ENCODE results near the gene POLR1B.
"Not testable (repeated sequence)": the region's sequence is repeated elsewhere in the genome, so short reads cannot be mapped to it uniquely, and the experiment has no call there.

The POLR1B gene

DNA sequence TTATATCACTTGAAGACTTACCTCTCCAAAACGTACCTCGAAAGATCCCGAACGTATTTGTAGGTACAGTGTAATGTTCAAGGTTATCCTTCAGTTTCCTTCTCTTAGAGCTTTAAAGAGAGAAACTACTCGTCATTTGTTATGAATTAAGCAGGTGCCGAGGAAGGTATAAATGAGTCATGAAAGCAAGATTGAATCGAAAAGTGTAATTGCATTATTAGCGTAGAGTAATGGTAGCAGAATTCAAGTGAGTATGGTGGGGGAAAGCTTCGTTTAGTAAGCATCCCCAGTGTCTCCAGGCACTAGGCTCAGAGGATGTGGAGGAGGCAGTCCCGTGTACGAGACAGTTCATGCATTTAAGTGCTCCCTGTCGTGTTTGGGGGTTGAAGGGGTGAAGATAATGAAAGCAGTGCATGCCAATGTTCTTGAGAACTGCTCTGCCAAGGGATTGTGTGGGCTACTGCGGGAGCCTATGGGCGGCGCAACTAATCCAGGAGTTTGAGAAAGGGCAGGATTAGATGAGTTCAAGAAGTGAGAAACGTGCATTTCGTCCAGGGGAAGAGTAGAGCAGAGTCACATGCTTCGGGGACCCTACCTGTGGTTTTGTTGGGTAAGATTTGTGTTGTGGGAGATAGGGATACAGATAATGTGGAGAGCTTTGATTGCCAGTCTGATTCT is 858 bp downstream of the POLR1B start:
- no peak for DNase-seq

DNA sequence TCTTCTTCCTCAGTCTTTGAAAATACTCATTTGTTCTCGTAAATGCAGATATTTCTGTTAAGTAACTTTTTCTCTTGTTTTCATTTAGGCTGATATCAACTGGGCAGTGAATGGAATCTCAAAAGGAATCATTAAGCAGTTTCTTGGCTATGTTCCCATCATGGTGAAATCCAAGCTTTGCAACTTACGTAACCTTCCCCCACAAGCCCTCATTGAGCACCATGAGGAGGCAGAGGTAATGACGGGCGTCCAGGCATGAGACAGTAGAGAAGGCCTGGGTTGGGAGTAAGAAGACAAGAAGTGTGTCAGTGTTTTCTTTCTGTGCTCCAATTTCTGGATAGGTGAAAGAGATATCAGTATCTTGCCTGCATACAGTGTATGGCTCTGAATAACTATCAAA is 5.1 kb downstream of the POLR1B start:
- no peak for DNase-seq

DNA sequence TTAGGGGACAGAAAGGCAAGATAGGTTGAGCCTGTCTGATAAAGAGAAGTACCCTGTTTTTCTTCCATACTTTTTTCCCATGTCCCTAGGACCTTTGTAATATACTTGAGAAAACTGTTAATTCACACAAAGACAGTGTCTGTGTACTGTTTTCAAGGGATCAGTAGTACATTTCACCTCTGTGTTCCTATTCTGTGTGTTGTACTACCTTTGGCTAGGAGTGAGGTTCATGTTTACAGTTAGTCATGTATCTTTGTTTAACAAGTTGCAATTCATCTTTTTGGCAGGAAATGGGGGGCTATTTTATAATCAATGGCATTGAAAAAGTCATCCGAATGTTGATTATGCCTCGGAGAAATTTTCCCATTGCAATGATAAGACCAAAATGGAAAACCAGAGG is 6.7 kb downstream of the POLR1B start:
- no peak for DNase-seq

DNA sequence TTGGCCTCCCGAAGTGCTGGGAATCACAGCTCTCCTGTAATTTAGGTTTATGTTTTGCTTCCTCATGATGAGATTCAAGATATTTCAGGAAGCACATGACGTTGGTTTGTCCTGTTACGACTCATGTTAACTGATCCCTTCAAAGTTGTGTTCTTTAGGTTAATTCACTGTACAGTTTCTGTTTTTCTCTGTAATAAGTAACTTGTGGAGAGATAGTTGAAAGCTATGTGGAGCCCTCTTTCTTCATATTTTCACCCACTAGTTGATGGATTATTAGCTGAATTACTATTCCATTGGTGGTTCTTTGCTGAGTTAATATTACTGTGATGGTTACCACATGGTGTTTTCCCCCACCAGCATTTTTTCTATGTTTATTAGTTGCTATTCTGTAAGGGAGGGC is 23.8 kb downstream of the POLR1B start:
- DNase-seq: no peak

DNA sequence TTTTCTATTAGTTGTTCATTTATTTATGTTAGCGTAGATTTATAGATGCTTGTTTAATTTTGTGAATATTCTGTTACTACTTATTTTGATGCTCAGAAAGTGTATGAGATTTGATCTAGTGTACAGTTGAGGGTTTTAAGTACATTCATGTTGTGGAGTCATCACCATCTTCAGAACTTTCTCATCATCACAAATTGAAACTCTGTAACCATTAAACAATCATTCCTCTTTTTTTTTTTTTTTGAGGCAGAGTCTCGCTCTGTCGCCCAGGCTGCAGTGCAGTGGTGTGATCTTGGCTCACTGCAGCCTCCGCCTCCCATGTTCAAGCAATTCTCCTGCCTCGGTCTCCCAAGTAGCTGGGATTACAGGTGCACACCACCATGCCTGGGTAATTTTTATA is 24.2 kb downstream of the POLR1B start:
- not testable (repeated sequence) for DNase-seq

DNA sequence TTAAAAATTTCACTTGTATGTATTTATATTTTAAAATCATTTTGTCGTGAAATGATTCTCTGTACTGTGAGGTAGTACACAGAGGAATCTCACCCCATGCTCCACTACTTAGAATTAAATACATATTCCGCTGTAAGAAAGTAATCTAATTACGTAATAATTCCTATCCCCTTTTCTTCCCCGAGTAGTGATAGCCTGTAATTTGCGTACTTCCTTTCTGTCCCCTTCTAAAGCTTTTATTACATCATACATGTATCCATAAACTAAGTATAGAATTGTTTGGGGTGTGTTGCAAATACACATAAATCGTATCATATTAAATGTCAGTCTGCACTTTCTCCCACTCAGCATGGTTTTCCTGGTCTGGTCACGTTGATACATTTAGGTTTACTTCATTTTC is 29.7 kb downstream of the POLR1B start:
- no peak for DNase-seq

DNA sequence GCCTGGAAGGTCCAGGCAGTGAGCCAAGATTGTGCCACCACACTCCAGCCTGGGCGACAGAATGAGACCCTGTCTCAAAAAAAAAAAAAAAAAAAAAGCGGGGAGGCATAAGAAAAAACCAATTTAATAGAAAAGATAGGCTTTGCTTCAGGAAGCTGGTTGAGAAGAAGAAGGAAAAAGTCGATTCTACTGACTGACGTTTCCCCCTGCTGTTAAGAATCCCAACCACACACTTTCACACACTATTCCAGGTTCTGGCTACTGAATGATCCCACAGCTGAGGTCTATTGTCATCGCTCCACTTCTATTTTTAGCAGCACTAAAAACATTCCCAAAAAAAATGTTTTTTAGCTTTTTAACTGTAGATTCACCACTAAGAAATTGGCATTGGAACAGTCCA is 35.5 kb downstream of the POLR1B start:
- no peak for DNase-seq

DNA sequence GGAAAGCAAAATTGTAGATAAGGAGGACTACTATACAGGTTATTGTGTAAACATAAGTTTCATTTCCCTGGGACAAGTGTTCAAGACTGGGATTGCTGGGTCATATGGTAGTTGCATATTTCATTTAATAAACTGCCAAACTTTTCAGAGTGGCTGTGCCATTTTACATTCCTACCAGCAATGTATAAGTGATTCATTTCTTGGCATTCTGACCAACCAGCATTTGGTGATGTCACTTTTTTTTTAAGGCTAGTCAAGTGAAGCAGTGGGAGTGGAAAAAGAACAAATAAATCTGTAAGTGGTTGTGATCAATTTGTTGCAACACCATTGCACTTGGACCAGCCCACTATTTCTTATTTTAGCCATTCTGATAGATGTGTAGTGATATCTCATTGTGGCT is 37.0 kb downstream of the POLR1B start:
- peak; percentile 45 for DNase-seq

DNA sequence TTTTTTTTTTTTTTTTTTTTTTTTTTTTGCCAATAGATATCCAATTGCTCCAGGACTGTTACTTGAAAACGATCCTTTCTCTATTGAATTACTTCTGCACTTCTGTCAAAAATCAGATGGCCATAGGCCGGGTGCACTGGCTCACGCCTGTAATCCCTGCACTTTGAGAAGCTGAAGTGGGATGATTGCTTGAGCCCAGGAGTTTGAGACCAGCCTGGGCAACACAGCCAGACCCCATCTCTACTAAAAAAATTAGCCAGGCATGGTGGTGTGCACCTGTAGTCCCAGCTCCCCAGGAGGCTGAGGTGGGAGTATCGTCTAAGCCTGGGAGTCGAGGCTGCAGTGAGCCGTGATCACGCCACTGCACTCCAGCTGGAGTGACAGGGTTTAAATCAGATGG is 37.8 kb downstream of the POLR1B start:
- DNase-seq: no peak

DNA sequence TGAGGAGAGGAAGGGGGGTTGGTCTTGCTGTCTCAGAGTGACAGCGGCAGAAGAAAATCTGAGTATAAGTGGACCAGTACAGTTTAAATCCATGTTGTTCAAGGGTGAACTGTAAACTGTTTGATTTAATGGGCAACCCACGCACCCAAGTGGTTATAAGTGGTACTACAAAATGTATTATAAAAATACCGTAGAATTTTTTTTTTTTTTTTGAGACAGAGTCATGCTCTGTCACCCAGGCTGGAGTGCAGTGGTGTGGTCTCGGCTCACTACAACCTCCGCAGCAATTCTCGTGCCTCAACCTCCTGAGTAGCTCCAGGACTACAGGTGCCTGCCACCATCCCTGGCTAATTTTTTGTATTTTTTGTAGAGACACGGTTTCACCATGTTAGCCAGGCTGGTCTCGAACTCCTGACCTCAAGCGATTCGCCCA is 40.1 kb downstream of the POLR1B start:
- peak; percentile 56 for DNase-seq

DNA sequence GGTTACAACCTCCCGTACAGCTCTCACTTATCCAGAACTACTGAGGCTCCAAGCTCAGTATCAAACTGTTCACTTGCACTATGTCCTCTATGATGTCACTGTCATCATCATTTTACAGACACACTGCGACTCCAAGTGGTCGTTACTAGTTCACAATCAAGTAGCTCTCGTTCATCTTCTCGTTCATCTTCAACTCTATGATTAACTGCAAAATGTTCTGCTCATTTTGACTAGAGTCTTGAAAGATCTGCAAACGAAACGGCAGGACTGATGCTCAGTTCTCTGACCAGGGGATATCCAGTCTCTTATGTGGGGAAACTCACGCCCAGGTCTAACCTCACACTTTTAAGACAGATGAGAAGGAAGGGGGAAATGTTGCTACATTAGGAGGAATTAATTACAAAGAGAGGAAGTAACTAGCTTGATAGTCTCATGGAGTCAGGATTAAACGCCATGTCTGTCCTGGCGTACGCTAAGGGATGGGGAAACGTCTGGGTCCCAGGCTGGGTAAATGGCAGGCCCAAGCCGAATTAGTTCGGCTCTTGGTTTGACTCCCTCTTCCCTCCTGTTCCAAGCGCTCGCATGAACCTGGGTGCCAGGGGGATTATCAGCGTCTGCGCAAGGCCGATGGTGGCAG is 41.4 kb downstream of the POLR1B start:
- no peak for DNase-seq

DNA sequence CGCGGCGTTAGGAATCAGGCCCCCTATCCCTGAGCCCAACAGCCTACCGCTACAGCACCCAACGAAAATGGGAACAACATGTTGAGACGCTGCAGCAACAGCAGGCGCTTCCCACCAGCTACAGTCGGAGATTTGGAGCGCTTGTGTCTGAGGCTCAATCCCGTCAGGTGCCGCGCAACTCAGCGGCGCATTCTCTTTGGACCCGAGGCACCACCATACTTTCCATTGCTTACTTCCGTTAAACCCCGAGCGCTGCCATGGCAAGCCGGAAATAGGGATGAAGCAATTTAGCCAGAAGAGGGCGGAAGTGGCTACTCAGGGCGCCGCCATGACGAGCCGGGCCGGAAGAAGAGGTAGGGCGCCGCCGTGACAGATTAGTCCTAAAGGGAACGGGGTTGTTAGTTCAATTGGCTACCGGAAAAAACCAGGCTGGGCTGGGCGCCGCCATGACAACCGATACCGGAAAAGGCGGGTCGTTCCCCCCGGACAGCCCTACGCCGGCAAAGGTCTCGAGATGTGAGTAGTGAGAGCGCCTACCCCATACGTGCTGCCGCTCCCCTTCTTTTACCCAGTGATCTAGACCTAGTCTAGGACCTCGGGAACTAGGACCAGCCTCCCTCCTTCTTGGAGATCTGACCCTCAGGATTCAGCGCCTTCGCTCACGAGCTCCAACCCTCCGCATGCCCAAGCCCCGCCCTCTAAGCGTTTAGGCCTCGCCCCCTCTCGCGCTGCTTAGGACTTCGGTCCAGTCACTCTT is 42.0 kb downstream of the POLR1B start, which contains the start of gene CHCHD5:
CHCHD5 (plus strand) TSS at position 476 of the 757 bp plus-strand sequence; CDS start at position 515, 39 bp downstream.
- peak; percentile 86 for DNase-seq

DNA sequence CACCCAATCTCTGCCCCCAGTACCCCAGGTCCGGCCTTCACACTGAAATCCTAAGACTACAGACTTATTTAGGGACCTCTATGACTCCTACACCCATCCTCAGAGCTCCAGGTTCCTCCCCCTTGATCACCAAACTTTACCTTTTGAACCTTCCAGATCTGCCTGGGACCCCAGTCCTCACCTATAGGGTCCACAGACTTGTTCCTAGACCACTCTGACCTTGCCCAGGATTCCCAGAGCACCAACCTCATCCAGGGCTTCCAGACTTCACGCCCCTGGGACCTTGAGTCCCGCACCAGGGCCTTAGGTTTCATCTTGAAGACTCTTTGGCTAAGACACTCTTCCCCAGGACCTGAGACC is 42.6 kb downstream of the POLR1B start:
- no peak for DNase-seq

DNA sequence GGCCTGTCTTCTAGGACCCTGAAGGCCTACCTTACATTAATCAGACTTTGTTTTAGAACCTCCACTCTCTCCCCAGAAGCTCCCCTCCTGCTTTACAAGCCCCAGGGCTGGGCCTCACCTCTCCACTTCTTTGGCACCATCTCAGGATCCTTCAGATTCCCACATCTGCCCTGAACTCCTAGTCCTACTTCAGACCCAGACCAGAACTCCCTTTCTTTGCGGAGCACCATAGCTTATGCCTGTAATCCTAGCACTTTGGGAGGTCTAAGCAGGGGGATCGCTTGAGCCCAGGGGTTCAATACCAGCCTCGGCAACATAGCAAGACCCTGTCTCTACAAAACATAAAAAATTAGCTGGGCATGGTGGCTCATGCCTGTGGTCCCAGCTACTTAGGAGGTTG is 43.1 kb downstream of the POLR1B start:
- no peak for DNase-seq

DNA sequence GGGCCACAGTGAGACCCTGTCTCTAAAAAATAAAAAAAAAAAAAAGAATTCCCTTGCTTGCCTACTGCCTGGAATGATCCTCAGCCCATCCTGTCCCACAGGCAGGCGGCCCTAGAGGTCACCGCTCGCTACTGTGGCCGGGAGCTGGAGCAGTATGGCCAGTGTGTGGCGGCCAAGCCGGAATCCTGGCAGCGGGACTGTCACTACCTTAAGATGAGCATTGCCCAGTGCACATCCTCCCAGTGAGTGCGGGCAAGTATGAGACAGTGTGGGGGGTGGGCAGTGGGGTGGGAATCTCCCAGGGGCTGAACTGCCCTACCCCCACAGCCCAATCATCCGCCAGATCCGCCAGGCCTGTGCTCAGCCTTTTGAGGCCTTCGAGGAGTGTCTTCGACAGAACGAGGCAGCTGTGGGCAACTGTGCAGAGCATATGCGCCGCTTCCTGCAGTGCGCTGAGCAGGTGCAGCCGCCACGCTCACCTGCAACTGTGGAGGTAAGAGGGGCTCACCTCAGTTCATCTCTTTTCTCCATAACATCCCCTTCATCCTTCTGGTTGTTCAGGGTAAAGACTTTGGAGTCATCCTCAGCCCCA is 43.7 kb downstream of the POLR1B start:
- no peak for DNase-seq

DNA sequence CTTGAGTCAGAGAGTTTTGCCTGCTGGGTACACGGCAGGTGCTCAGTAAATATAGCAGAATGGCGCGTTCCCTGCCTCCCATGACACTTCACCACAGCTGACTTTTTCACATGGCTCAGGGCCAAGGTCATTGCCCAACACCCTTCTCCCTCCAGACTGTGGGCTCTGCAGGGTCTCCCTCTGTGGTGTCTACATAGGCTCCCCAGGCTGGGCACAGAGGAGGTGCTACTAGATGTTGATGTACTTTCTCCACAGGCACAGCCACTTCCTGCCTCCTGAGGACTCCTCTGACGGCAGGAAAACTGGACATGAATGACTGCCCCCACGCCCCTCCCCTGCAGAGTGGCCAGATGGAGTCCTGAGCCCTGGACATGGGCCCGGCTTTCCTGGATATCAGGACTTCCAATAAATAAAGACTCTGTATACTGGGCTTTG is 46.4 kb downstream of the POLR1B start:
- DNase-seq: no peak

DNA sequence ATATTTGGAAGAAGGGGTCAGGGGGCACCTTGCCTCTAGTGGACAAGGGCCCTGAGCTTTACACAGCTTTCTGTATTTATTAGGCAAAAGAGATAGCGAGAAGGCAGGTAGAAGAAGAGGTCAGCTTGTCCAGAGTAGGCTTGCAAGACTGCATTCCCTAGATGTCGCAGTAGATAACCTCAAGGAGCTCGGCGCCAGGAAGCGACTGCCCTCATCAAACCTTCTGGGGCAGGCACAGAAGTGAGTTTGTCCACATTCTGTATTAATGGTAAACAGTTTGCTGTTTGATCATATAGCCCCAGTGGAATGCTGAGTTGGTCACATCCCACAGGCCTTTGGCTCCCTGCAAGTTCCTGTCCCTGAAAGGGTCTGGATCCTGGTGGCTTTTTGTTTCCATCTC is 49.1 kb downstream of the POLR1B start:
- DNase-seq: no peak

DNA sequence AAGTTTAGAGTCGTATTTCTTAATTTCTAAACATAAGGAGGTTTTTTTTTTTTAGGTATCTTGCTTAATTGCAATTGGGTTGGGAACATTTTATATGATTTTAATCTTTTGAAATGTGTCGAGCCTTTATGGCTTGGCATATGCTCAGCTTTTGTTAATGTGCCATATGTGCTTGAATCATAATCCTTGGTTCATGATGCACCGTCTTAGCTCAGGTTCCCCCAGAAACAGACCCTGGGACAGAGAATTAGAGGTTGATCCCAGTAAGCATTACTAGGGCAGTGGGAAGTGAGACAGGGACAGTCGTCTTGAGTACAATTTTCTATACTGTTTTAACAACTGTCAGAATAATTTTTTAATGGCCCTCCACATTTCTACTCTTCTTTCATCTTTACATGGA is 51.5 kb downstream of the POLR1B start:
- DNase-seq: no peak

DNA sequence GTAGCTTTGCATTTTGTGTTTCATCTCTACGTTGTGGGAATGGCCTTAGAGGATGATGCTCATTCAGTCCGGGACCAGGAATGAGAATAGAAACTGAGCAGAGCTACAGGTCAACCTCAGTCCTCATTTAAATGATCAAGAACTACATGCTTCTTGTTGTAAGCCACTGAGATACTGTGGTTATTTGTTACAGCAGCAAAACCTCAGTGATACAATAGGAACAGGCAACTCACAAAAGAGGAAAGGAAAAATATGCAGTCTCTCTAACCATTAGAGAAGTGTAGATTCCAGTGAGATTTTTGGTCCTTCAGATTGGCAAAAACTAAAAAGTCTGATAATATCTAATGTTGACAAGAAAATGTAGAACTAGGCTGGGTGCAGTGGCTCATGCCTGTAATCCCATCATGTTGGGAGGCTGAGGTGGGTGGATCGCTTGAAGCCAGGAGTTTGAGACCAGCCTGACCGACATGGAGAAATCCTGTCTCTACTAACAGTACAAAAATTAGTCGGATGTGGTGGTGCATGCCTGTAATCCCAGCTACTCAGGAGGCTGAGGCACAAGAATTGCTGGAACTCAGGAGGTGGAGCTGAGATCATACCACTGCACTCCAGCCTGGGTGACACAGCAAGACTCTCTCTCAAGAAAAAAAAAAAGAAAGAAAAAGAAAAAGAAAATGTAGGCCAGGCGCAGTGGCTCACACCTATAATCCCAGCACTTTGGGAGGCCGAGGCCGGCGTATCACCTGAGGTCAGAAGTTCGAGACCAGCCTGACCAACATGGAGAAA is 55.5 kb downstream of the POLR1B start:
- DNase-seq: no peak

DNA sequence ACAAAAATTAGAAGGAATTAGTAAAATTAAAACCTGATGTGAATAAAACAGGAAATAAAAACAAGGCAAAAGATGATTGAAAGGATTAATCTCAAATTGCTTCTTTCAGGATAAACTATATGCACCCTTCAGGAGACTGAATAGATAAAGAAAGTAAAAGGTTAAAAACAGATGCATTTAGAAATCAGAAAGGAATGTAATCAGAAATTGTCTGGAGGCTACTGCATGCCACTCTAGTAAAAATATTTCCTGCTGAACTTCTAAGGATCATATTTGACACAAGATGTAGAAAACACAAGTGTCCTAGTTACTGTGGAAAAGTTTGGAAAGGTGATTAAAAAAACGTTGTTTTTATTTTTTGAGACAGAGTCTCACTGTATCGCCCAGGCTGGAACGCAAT is 58.4 kb downstream of the POLR1B start:
- no peak for DNase-seq

DNA sequence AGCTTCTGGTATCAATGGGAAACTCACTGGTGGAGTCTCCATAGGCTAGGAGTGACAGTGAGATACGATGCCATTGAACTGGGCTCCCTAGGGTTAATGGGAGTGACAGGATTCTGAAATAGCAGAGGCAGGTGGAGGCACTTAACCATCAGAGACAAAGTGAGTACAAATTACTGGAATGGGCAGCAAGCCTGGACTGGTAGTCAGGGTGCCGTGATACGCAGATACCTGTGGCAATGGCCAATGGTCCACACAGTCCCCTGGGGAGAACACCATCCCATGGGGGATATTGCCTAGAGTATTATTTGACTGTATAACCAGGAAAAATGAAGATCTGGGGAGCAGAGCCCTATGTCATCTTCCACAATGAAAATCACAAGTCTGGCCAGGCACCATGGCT is 59.5 kb downstream of the POLR1B start:
- no peak for DNase-seq

DNA sequence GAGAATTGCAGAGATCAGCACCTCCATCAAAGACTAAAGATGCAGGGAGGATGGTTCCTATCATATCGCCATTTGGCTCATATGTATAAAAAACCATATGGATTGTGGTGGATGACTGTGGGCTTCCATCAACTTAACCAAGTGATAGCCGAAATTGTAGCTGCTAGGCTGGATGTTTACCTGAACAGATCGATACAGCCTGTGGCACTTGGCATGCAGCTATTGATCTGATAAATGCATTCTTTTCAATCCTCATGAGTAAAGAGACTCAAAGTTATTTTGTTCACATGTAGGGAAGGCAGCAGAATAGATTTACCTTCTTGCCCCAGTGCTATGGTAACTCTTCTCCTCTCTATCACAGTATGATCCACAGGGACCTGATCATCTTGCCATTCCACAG is 60.7 kb downstream of the POLR1B start:
- no peak for DNase-seq

DNA sequence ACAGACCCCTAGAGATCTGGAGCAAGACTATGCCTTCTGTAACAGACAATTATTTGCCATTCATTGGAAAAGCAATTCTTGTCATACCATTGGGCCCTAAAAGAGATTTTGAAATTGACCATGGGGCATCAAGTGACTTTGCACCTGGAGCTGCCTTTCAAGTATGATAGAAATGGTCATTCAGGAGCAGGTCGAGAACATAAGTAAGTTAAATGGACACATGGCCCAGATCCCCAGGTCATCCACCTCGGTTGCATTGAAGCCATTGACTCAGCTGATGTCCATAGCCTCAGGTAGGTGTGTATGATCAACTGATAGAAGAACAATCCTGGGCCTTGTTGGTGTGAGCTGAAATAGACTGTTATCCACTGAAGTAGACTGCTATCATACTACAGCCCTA is 61.5 kb downstream of the POLR1B start:
- DNase-seq: no peak

All from NCI-H2029 treated with DMSO at 0.1 percent for 48 hours (cell line).